HCT116 (cell line): ENCODE data around the gene FREY1. TPM values are rescaled to one million over a fixed set of nuclear protein-coding genes. Genes with fewer than 3 reads are reported as not detected.
A peak's percentile ranks its signal among the peaks of the same experiment; 100 is the strongest.

ENCODE experiments used
- ATAC-seq: fragments of 200-7000 bp; cut with Tn5 transposase; 2 replicates; pipeline ENCODE4 v1.9.1; 2020; ENCODE audit warnings: mild to moderate bottlenecking, moderate library complexity
- BruUV-seq: library from RNA; stranded (reverse); fragments of 400-500 nt; replicated peaks from 2 replicates; lab custom pipeline; 2021; lab: Mats Ljungman, UMichigan
- CTCF ChIA-PET: fragments of 300-600 bp; sonication (Branson Sonifier 250); formaldehyde crosslinking; loops from one replicate; lab custom pipeline; 2021; ENCODE audit warnings: antibody characterized with exemption; lab: Charles Lee
- POLR2A ChIA-PET: fragments of 300-600, 350-600 bp; sonication (Branson Sonifier 250); formaldehyde crosslinking; loops from one replicate; lab custom pipeline; 2021; ENCODE audit warnings: antibody characterized with exemption; lab: Charles Lee
- RAD21 ChIA-PET, 2 experiments: fragments of 300-600 bp; sonication (Branson Sonifier 250); formaldehyde crosslinking; loops; one replicate each; lab custom pipeline; 2023; ENCODE audit warnings: low total read pairs in 2 of 2; ENCODE audit not compliant: uncharacterized antibody in 2 of 2, unreplicated experiment in 2 of 2, low non-redundant PET in 1 of 2; lab: Charles Lee
- DNase-seq: peaks from one replicate; pipeline ENCODE4 v3.0.0-alpha.2; 2010; ENCODE audit warnings: low read depth, low spot score
- H2AFZ ChIP-seq: fragments of 200-600 bp; shearing (Covaris generic), sonication (generic); 2 replicates; pipeline ENCODE4 v1.6.1; 2017; ENCODE audit warnings: low read depth, mixed run types, mixed read lengths, antibody characterized with exemption, low read length; ENCODE audit not compliant: poor library complexity, severe bottlenecking
- H3K27ac ChIP-seq: 2 replicates; pipeline ENCODE4 v1.5.1; 2012; ENCODE audit warnings: low read depth, low read length
- H3K27me3 ChIP-seq: fragments of 200-600 bp; sonication (generic); 2 replicates; pipeline ENCODE4 v1.6.1; 2016; ENCODE audit warnings: mixed run types, low read length, mixed read lengths; ENCODE audit not compliant: insufficient read depth
- H3K36me3 ChIP-seq, 2 experiments: fragments of 200-500 bp in 1 of 2; fragments of 200-600 bp in 1 of 2; sonication (Bioruptor generic) in 1 of 2; sonication (generic) in 1 of 2; 2 replicates each; pipeline versions ENCODE4 v1.5.1 to v1.6.1; 2014 to 2016; ENCODE audit warnings: low read length in 2 of 2, inconsistent platforms in 1 of 2, mixed read lengths in 1 of 2, mixed run types in 1 of 2; ENCODE audit not compliant: insufficient read depth in 2 of 2, control insufficient read depth in 1 of 2
- H3K4me1 ChIP-seq, 2 experiments: fragments of 200-600 bp in 1 of 2; sonication (generic) in 1 of 2; 2 replicates each; pipeline versions ENCODE4 v1.5.1 to v1.6.1; 2012 to 2017; ENCODE audit warnings: low read length in 2 of 2, inconsistent platforms in 1 of 2, mild to moderate bottlenecking in 1 of 2, mixed read lengths in 1 of 2, mixed run types in 1 of 2, moderate library complexity in 1 of 2; ENCODE audit not compliant: insufficient read depth in 2 of 2, control insufficient read depth in 1 of 2
- H3K4me2 ChIP-seq: fragments of 200-600 bp; sonication (generic); 2 replicates; pipeline ENCODE4 v1.6.1; 2017; ENCODE audit warnings: mixed run types, low read length, mixed read lengths
- H3K4me3 ChIP-seq, 2 experiments: fragments of 200-600 bp in 1 of 2; sonication (generic) in 1 of 2; replicated peaks in 1 of 2; 2 replicates each; pipeline ENCODE4 v1.5.1; 2011 to 2016; ENCODE audit warnings: low read length in 2 of 2, control low read depth in 1 of 2, low read depth in 1 of 2, mild to moderate bottlenecking in 1 of 2, mixed read lengths in 1 of 2, mixed run types in 1 of 2
- H3K79me2 ChIP-seq: fragments of 200-600 bp; sonication (generic); 2 replicates; pipeline ENCODE4 v1.6.1; 2017; ENCODE audit warnings: mild to moderate bottlenecking, mixed run types, low read length, moderate library complexity, mixed read lengths; ENCODE audit not compliant: insufficient read depth
- H3K9ac ChIP-seq: fragments of 200-600 bp; sonication (generic); 2 replicates; pipeline ENCODE4 v1.6.1; 2016; ENCODE audit warnings: low read length, mixed read lengths
- H3K9me2 ChIP-seq: fragments of 200-600 bp; sonication (generic), shearing (Covaris generic); 2 replicates; pipeline ENCODE4 v1.6.1; 2017; ENCODE audit warnings: mixed run types, mild to moderate bottlenecking, moderate library complexity; ENCODE audit not compliant: insufficient read depth
- H3K9me3 ChIP-seq, 2 experiments: fragments of 200-500 bp in 1 of 2; fragments of 200-600 bp in 1 of 2; sonication (Bioruptor generic) in 1 of 2; sonication (generic) in 1 of 2; 2 replicates each; pipeline ENCODE4 v1.6.1; 2014 to 2017; ENCODE audit warnings: low read length in 2 of 2, mixed read lengths in 2 of 2, inconsistent platforms in 1 of 2, low read depth in 1 of 2, mild to moderate bottlenecking in 1 of 2, mixed run types in 1 of 2, moderate library complexity in 1 of 2; ENCODE audit not compliant: control insufficient read depth in 1 of 2, insufficient read depth in 1 of 2
- H4K20me1 ChIP-seq: fragments of 200-600 bp; sonication (generic), shearing (Covaris generic); 2 replicates; pipeline ENCODE4 v1.6.1; 2017; ENCODE audit warnings: mixed run types, mild to moderate bottlenecking, moderate library complexity; ENCODE audit not compliant: insufficient read depth
- ATF3 ChIP-seq: IDR thresholded peaks from 2 replicates; pipeline ENCODE4 v1.6.1; 2012
- CEBPB ChIP-seq: IDR thresholded peaks from 2 replicates; pipeline ENCODE4 v1.6.1; 2012; ENCODE audit warnings: low read depth
- CTCF ChIP-seq, 3 experiments: fragments of 200-600 bp in 1 of 3; sonication (generic) in 1 of 3; IDR thresholded peaks in 2 of 3; conservative IDR thresholded peaks in 1 of 3; 2 replicates each; pipeline ENCODE4 v1.5.1; 2012 to 2017; ENCODE audit warnings: low read depth in 2 of 3, low read length in 2 of 3, antibody characterized with exemption in 1 of 3, borderline replicate concordance in 1 of 3, control low read depth in 1 of 3, mild to moderate bottlenecking in 1 of 3, mixed read lengths in 1 of 3, mixed run types in 1 of 3, moderate library complexity in 1 of 3; ENCODE audit not compliant: insufficient read depth in 1 of 3
- ELF1 ChIP-seq: IDR thresholded peaks from 2 replicates; pipeline ENCODE4 v1.6.1; 2012; ENCODE audit warnings: low read depth, borderline replicate concordance
- EZH2phosphoT487 ChIP-seq: fragments of 200-600 bp; IDR thresholded peaks from 2 replicates; pipeline ENCODE4 v1.6.1; 2018; ENCODE audit warnings: antibody characterized with exemption, borderline replicate concordance
- FOSL1 ChIP-seq: IDR thresholded peaks from 2 replicates; pipeline ENCODE4 v1.6.1; 2012; ENCODE audit warnings: low read depth
- MAX ChIP-seq: IDR thresholded peaks from 2 replicates; pipeline ENCODE4 v1.6.1; 2012
- POLR2A ChIP-seq: IDR thresholded peaks from 2 replicates; pipeline ENCODE4 v1.7.0; 2011; ENCODE audit warnings: borderline replicate concordance; ENCODE audit not compliant: insufficient read depth, insufficient read length; ENCODE audit errors: extremely low read depth
- REST ChIP-seq: IDR thresholded peaks from 2 replicates; pipeline ENCODE4 v1.6.1; 2012; ENCODE audit warnings: low read depth
- TCF7L2 ChIP-seq: IDR thresholded peaks from 2 replicates; pipeline ENCODE4 v1.7.0; 2011; ENCODE audit warnings: borderline replicate concordance, inconsistent platforms; ENCODE audit not compliant: insufficient read depth, insufficient read length; ENCODE audit errors: extremely low read depth
- YY1 ChIP-seq: IDR thresholded peaks from 2 replicates; pipeline ENCODE4 v1.6.1; 2011; ENCODE audit warnings: low read length, low read depth, moderate library complexity, mild to moderate bottlenecking; ENCODE audit not compliant: insufficient replicate concordance; ENCODE audit errors: extremely low read depth
- ZBTB33 ChIP-seq: IDR thresholded peaks from 2 replicates; pipeline ENCODE4 v1.6.1; 2011; ENCODE audit warnings: mild to moderate bottlenecking, low read length, moderate library complexity; ENCODE audit not compliant: insufficient replicate concordance; ENCODE audit errors: extremely low read depth
- ZFX ChIP-seq: fragments of 450-650 bp; IDR thresholded peaks from 2 replicates; pipeline ENCODE4 v1.6.1; 2017
- ZNF274 ChIP-seq: fragments of 200-500 bp; sonication (Bioruptor generic); IDR thresholded peaks from 2 replicates; pipeline ENCODE4 v1.6.1; 2014; ENCODE audit warnings: mild to moderate bottlenecking, low read depth, low read length, inconsistent platforms
- intact Hi-C: fragments of 100-400 bp; cut with micrococcal nuclease; formaldehyde crosslinking; loops from 2 replicates; pipeline ENCODE4 v1.10.0; 2022
- total RNA-seq: library from RNA; stranded (reverse); gene quantifications from one replicate; pipeline ENCODE4 v1.2.1, GENCODE V29; 2021; ENCODE audit not compliant: unreplicated experiment

Gene FREY1
- total RNA-seq, 1 experiment from 2014 or later, result 0.96 TPM

- ChIA-PET CTCF (no interaction called here), POLR2A (no interaction called here)
- BruUV-seq, result no TSS peak
These were observed 14.7 kb upstream of the FREY1 start for GRCh38 chr11:45921561-45922424.

More at GRCh38 chr11:45921561-45922424, 14.7 kb upstream of the FREY1 start:
- RAD21 ChIA-PET, result interaction anchor here in 1 of 2 experiments (0.6 kb wide), 1 partner anchor 43 kb away, joined by 3 read pairs; no protein-coding TSS in a partner anchor
- Histone ChIP-seq H3K4me3 (peak overlapping the region; percentile 66 to 91), H3K36me3 (peaks cover 0 to 18% of the 10 kb centered on the region in 2 experiments), H3K79me2 (peaks cover 22% of the 10 kb centered on the region), H4K20me1 (no peaks in the 10 kb centered on the region), H2AFZ (peak overlapping the region; percentile 41), H3K4me2 (peak overlapping the region; percentile 95), H3K4me1 (peaks cover 17 to 30% of the 10 kb centered on the region in 2 experiments), H3K9ac (peak overlapping the region; percentile 84), H3K9me3 (no peaks in the 10 kb centered on the region), H3K9me2 (no peaks in the 10 kb centered on the region), H3K27me3 (no peaks in the 10 kb centered on the region), H3K27ac (peak overlapping the region; percentile 88)
- intact Hi-C loops, result no loop called here
- ATAC-seq (peak; percentile 55), DNase-seq (no peak)
- no peak for TF ChIP-seq YY1
- no peak for TF ChIP-seq ZBTB33
- TF ChIP-seq ELF1, result no peak
- no peak for TF ChIP-seq POLR2A
- TF ChIP-seq ATF3, result no peak
- no peak for TF ChIP-seq CTCF (IDR thresholded peaks at IDR 0.05 in 2 of 3, conservative IDR thresholded peaks at IDR 0.05 in 1 of 3; ENCODE audit: borderline replicate concordance in 1 of 3, insufficient read depth in 1 of 3, low read depth in 2 of 3, low read length in 2 of 3)
- TF ChIP-seq CEBPB, result no peak
- TF ChIP-seq MAX, result peak; percentile 78
- TF ChIP-seq FOSL1, result no peak
- no peak for TF ChIP-seq ZFX
- no peak for TF ChIP-seq EZH2phosphoT487
- TF ChIP-seq REST, result no peak
- TF ChIP-seq ZNF274, result no peak
- peak; percentile 96 for TF ChIP-seq TCF7L2
